DOHH2 (cell line): ENCODE results near the gene MYO1D.

Source experiments
- EZH2phosphoT487 ChIP-seq: fragments of 200-600 bp; sonication (generic); IDR thresholded peaks from 2 replicates; pipeline ENCODE4 v1.6.1; 2017; ENCODE audit warnings: borderline replicate concordance, mild to moderate bottlenecking, antibody characterized with exemption, low read length, moderate library complexity, mixed read lengths
- TF ChIP-seq, protein P1 (sequence below): fragments of 200-600 bp; sonication (generic); IDR thresholded peaks from one replicate; pipeline ENCODE4 v1.5.1; 2014; ENCODE audit warnings: antibody characterized with exemption, mild to moderate bottlenecking, low read depth, low read length; ENCODE audit not compliant: poor library complexity, severe bottlenecking

DNA sequence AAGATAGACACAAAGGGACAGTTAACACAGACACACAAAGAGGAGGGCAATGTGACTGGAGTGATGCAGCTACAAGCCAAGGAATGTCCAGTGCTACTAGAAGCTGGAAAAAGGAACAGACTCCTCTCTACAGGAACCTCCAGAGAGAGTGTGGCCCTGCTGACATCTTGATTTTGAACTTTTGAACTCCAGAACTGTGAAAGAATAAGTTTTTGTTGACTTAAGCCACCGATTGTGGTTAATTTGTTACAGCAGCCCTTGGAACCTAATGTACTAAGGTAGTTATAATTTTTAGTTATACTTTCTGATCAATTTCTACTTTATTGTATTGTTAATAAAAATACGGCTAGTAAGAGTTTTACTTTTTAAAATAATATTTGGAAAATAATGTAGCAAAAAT is 129.1 kb downstream of the MYO1D start:
- no peak for TF ChIP-seq EZH2phosphoT487
- TF ChIP-seq, protein P1, sequence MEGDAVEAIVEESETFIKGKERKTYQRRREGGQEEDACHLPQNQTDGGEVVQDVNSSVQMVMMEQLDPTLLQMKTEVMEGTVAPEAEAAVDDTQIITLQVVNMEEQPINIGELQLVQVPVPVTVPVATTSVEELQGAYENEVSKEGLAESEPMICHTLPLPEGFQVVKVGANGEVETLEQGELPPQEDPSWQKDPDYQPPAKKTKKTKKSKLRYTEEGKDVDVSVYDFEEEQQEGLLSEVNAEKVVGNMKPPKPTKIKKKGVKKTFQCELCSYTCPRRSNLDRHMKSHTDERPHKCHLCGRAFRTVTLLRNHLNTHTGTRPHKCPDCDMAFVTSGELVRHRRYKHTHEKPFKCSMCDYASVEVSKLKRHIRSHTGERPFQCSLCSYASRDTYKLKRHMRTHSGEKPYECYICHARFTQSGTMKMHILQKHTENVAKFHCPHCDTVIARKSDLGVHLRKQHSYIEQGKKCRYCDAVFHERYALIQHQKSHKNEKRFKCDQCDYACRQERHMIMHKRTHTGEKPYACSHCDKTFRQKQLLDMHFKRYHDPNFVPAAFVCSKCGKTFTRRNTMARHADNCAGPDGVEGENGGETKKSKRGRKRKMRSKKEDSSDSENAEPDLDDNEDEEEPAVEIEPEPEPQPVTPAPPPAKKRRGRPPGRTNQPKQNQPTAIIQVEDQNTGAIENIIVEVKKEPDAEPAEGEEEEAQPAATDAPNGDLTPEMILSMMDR: no peak
